GM18868 (cell line): ENCODE results near the gene UGT1A4.
"Not testable (repeated sequence)": the region's sequence is repeated elsewhere in the genome, so short reads cannot be mapped to it uniquely, and the experiment has no call there.

Experiments
- ATAC-seq: cut with Tn5 transposase; IDR thresholded peaks from one replicate; pipeline ENCODE4 v1.9.1; 2021; ENCODE audit warnings: mild to moderate bottlenecking, moderate library complexity; ENCODE audit not compliant: unreplicated experiment

Gene UGT1A4

DNA sequence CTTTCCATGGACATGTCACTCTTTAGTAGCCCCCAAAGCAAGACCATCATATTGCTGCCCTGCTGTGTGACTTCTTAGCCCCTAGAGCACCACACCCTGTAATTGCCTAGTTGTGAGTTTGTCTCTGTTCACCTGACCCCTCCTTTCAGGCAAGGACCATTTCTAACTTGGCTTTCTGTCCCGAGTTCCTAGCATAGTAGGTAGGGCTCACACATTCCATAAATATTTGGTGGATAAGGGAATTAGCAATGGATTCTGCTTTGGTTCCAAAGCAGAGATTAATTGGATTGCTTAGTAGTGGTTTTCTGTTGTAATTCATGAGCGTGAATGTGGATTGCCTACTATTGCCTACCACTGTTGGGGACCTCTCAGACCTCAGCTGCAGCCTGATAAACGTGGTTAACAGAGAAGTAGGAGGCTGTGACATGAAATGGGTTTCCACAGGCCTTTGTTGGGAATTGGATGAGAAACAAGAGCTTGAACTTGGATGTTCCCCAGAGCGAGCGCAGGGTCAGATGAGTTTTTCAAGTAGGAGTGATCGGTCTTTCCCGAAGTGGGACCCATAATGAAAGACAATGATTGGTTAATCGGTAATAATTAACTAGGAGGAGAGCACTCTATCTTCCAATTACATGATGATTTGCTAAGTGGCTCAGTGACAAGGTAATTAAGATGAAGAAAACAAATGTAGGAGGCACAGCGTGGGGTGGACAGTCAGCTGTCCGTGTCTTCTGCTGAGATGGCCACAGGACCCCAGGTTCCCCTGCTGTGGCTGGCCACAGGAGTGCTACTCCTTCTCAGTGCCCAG, 28.1 kb downstream of the UGT1A4 start:
- ATAC-seq: no peak

DNA sequence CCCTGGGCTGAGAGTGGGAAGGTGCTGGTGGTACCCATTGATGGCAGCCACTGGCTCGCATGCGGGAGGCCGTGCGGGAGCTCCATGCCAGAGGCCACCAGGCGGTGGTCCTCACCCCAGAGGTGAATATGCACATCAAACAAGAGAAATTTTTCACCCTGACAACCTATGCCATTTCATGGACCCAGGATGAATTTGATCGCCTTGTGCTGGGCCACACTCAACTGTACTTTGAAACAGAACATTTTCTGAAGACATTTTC, 28.7 kb downstream of the UGT1A4 start:
- no peak for ATAC-seq

- ATAC-seq: not testable (repeated sequence)
These were observed 32.2 kb downstream of the UGT1A4 start for GRCh38 chr2:233750689-233751088.

- ATAC-seq: not testable (repeated sequence)
These were observed 32.9 kb downstream of the UGT1A4 start for GRCh38 chr2:233751212-233752009.

DNA sequence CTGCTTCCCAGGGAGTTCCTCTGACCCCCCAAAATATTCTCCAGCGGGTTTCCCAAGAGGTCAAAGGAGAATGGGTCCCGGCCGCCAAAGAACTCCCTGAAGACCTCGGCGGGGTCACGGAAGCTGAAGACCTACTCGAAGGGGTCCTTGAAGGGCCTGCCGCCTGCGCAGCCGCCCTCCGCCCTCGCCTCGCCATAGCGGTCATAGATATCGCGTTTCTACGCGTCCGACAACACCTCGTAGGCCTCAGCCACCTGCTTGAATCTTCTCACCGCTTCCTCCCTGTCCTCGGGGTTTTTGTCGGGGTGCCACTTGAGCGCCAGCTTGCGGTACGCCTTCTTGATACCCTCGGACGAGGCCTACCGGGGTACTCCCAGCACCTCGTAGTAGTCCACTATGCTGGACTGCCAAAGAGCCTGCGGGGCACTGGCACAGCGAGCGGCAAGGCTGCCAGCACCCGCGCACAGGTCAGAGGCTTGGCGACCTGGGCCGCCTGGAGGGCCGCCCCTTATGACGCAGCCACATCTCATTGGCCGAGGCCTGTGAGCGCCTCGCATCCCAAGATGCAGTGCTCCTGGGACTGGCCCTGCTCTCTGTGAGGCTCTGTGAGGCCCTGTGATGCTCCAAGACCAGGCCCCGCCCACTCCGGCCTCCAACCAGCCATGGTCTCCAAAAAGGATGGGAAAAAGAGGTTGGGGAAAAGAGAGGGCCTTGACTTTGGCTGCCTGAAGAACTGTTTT, 36.5 kb downstream of the UGT1A4 start:
- no peak for ATAC-seq

DNA sequence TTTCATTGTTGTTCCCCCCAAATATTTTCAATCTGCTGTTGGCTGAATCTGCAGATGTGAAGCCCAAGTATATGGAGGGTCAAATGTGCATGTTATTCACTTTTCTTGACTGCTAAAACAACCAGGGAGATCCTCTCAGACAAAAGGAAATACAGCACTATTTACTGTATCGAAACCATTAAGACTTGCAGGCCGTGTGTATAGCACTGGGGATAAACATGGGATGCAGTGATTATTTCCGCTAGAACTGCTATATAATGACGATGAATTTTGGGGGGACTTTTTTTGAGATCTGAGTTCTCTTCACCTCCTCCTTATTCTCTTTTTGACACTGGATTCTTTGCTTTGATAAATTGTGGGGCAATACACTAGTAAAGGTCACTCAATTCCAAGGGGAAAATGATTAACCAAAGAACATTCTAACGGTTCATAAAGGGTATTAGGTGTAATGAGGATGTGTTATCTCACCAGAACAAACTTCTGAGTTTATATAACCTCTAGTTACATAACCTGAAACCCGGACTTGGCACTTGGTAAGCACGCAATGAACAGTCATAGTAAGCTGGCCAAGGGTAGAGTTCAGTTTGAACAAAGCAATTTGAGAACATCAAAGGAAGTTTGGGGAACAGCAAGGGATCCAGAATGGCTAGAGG, 38.0 kb downstream of the UGT1A4 start:
- ATAC-seq: no peak

GRCh38 chr2:233758141-233758540, 39.6 kb downstream of the UGT1A4 start:
- ATAC-seq: no peak

- no peak for ATAC-seq
These were observed 40.3 kb downstream of the UGT1A4 start for GRCh38 chr2:233758849-233759248.

DNA sequence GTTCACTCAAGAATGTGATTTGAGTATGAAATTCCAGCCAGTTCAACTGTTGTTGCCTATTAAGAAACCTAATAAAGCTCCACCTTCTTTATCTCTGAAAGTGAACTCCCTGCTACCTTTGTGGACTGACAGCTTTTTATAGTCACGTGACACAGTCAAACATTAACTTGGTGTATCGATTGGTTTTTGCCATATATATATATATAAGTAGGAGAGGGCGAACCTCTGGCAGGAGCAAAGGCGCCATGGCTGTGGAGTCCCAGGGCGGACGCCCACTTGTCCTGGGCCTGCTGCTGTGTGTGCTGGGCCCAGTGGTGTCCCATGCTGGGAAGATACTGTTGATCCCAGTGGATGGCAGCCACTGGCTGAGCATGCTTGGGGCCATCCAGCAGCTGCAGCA, 41.5 kb downstream of the UGT1A4 start, which contains the start of gene UGT1A1:
UGT1A1 (plus strand) TSS at position 228 of the 400 bp plus-strand sequence; CDS start at position 246, 18 bp downstream.
- no peak for ATAC-seq

GRCh38 chr2:233761040-233761769, 42.7 kb downstream of the UGT1A4 start:
- ATAC-seq: no peak

- ATAC-seq: no peak
These were observed 45.7 kb downstream of the UGT1A4 start for GRCh38 chr2:233764264-233764663.

- no peak for ATAC-seq
These were observed 46.2 kb downstream of the UGT1A4 start for GRCh38 chr2:233764761-233765160.

- no peak for ATAC-seq
These were observed 47.9 kb downstream of the UGT1A4 start for GRCh38 chr2:233766416-233766815.

- ATAC-seq: no peak
These were observed 49.5 kb downstream of the UGT1A4 start for GRCh38 chr2:233768076-233768475.

DNA sequence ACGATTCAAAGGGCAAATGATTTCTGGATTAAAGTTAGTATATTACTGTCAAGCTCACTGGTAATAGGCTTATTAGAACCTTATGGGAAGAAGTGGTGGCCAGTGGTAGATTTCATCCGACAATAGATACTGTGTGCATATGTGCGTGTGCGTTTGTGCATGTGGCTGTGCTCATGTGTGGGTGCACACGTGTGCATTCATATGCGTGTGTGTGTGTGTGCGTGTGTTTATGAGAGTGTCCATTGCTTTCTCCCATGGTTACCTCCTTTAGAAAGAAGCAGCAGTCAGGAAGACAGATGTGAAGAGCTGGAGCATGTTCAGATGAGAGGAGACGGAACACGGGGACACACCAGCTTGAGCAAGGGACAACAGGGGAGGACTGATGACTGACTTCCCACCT, 50.7 kb downstream of the UGT1A4 start:
- ATAC-seq: no peak

GRCh38 chr2:233772153-233772552, 53.6 kb downstream of the UGT1A4 start:
- ATAC-seq: no peak

- ATAC-seq: no peak
These were observed 54.0 kb downstream of the UGT1A4 start for GRCh38 chr2:233772583-233772982.

GRCh38 chr2:233773854-233774253, 55.3 kb downstream of the UGT1A4 start:
- ATAC-seq: no peak

GRCh38 chr2:233775414-233775813, 56.9 kb downstream of the UGT1A4 start:
- no peak for ATAC-seq

GRCh38 chr2:233778030-233778429, 59.5 kb downstream of the UGT1A4 start, which contains the start of gene MROH2A:
Gene MROH2A (plus strand): TSS chr2:233778330. CDS start chr2:233779359, 1,029 bp downstream.
- ATAC-seq: no peak
